GM21390 (cell line): ENCODE measurements around the gene SRF.
A peak's percentile ranks its signal among the peaks of the same experiment; 100 is the strongest.
"Not testable (repeated sequence)": the region's sequence is repeated elsewhere in the genome, so short reads cannot be mapped to it uniquely, and the experiment has no call there.

Experiments used
- ATAC-seq: cut with Tn5 transposase; IDR thresholded peaks from one replicate; pipeline ENCODE4 v1.9.1; 2021; ENCODE audit not compliant: unreplicated experiment

The SRF gene

GRCh38 chr6:43170931-43171706, at the start of gene SRF:
Gene SRF (plus strand): TSS chr6:43171269. CDS start chr6:43171657, 388 bp downstream.
- ATAC-seq: peak; percentile 52

GRCh38 chr6:43122146-43122545, 48.9 kb upstream of the SRF start:
- ATAC-seq: no peak

- ATAC-seq: no peak
Observed at GRCh38 chr6:43123461-43124314, 47.4 kb upstream of the SRF start.

- no peak for ATAC-seq
Observed at GRCh38 chr6:43124481-43124880, 46.6 kb upstream of the SRF start.

- no peak for ATAC-seq
Observed at GRCh38 chr6:43125119-43125518, 46.0 kb upstream of the SRF start.

GRCh38 chr6:43125555-43125954, 45.5 kb upstream of the SRF start:
- ATAC-seq: no peak

- no peak for ATAC-seq
Observed at GRCh38 chr6:43127180-43127579, 43.9 kb upstream of the SRF start.

GRCh38 chr6:43127877-43128276, 43.2 kb upstream of the SRF start:
- no peak for ATAC-seq

- ATAC-seq: no peak
Observed at GRCh38 chr6:43128926-43129325, 42.1 kb upstream of the SRF start.

GRCh38 chr6:43129434-43130194, 41.5 kb upstream of the SRF start:
- no peak for ATAC-seq

- ATAC-seq: no peak
Observed at GRCh38 chr6:43130429-43130828, 40.6 kb upstream of the SRF start.

- ATAC-seq: not testable (repeated sequence)
Observed at GRCh38 chr6:43131379-43131778, 39.7 kb upstream of the SRF start.

GRCh38 chr6:43138267-43138666, 32.8 kb upstream of the SRF start:
- ATAC-seq: no peak

- not testable (repeated sequence) for ATAC-seq
Observed at GRCh38 chr6:43139973-43140372, 31.1 kb upstream of the SRF start.

- ATAC-seq: no peak
Observed at GRCh38 chr6:43141644-43142043, 29.4 kb upstream of the SRF start.

GRCh38 chr6:43142101-43142500, 29.0 kb upstream of the SRF start:
- no peak for ATAC-seq

- peak; percentile 75 for ATAC-seq
Observed at GRCh38 chr6:43143235-43144128, 27.6 kb upstream of the SRF start.

- ATAC-seq: no peak
Observed at GRCh38 chr6:43144879-43145278, 26.2 kb upstream of the SRF start.

- no peak for ATAC-seq
Observed at GRCh38 chr6:43146261-43146660, 24.8 kb upstream of the SRF start.
